SIG-M5 treated with dmso at 0.1 percent for 504 hours (cell line): ENCODE data around the gene THRA.
"Not testable (repeated sequence)": the region's sequence is repeated elsewhere in the genome, so short reads cannot be mapped to it uniquely, and the experiment has no call there.

Experiments used
- DNase-seq: peaks from one replicate; lab custom pipeline; 2025; ENCODE audit not compliant: unreplicated experiment; lab: John Stamatoyannopoulos, UW

The THRA gene

DNA sequence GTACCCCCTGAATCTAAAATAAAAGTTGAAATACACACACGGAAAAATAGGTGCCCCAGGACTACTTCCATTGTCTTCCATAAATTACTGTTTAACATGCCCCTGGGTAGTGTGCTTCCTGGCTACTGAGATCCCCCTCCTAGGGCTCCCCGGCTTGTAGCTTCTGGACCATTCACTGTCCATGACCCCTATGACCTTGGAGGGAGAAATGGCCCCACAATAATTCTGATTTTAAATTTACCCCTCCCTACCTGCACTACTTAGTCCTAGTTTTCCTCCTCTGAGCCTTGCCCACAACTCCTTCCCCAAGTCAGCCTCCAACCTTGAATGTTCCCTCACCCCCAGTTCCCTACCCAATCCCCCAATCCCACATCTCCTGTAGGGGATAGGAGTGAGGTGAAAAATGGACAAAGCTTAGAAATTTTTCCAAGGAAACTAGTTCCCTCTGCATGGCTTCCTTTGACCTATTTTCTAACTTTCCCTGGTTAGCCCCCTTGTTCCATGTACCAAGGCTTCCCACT, 49.5 kb downstream of the THRA start:
- no peak for DNase-seq

DNA sequence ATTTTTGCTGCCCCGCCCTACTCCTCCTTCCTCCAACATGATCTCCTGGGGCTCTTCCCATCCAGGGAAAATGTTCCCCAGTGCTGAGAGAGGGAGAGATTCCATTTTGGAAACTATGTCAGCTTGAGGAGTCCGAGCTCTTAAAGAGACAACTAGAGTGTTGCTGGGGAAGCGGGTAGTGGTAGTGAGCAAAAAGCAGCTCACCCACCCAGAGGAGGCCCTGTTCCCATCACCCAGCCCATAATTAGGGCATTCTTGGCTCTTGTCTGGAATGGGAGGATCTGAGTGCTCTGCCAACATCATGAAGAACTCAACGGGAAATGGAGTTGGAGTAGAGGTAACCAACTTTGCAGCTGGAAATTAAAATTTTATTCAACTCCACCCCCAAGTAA, 49.9 kb downstream of the THRA start:
- DNase-seq, result no peak

DNA sequence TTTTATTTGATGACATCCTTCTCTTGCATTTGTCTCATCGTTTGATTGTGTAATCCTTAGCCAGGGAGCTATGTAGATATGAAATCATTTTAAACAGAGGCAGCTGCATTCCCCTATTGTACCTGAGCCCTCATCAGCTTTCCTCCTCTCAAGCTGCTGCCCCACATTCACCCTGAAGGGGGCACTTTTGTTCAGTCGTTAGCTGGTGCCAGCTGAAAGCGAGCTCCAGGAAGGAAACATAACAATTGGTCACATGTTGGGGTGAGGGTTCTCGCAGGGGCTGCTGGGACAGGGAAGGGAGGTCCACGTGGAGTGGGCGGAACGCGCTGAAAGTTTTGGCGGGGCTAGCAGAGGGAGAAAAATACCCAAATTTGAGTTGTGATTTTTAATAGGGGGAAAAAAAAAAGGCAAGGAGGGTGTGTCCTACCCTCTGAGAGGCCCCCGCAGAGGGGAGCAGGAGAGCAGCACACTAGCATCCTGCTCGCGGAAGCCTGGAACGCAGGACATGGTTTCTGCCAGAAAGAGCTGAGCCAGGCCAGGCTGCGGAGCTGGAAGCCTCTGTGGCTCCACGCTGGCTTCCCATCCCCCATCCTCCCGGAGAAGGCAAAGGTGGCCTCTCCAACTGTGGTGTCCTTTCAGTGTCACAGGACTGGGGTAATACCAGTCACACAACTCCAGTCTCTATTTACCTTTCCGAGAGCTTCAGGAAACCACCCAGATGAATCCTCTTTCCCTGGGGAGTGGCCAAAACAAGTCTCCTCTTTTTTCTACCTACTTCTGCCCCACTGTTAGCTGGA, 50.5 kb downstream of the THRA start:
- DNase-seq, result peak; percentile 98

DNA sequence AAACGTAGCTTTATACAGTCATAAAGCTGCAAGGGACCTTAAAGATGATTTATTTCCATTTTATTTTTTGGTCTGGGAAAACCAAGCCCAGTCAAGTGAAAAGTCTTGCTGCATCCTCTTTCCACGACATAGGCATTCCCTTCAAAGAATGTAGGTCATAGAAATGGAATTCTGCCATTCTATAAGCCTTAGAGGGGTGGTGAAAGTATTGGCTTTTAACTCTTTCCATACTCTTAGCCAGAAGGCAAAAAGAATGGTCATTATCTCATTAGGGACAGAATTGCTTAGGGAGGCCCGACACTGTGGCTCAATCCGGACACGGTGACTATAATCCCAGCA, 51.1 kb downstream of the THRA start:
- DNase-seq, result no peak

DNA sequence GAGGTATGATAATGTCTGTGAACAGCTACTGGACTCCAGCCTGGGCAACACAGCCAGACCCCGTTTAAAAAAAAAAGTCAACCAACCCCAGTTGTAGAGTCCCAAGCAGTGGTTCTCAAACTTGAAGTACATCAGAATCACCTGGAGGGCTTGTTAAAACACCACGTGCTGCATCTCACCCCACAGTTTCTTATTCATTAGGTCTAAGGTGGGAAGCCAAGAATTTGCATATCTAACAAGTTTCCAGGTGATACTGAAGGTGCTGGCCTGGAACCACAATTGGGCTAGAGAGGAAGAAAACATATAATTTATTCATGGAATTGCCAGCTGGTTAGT, 52.3 kb downstream of the THRA start:
- DNase-seq, result no peak

DNA sequence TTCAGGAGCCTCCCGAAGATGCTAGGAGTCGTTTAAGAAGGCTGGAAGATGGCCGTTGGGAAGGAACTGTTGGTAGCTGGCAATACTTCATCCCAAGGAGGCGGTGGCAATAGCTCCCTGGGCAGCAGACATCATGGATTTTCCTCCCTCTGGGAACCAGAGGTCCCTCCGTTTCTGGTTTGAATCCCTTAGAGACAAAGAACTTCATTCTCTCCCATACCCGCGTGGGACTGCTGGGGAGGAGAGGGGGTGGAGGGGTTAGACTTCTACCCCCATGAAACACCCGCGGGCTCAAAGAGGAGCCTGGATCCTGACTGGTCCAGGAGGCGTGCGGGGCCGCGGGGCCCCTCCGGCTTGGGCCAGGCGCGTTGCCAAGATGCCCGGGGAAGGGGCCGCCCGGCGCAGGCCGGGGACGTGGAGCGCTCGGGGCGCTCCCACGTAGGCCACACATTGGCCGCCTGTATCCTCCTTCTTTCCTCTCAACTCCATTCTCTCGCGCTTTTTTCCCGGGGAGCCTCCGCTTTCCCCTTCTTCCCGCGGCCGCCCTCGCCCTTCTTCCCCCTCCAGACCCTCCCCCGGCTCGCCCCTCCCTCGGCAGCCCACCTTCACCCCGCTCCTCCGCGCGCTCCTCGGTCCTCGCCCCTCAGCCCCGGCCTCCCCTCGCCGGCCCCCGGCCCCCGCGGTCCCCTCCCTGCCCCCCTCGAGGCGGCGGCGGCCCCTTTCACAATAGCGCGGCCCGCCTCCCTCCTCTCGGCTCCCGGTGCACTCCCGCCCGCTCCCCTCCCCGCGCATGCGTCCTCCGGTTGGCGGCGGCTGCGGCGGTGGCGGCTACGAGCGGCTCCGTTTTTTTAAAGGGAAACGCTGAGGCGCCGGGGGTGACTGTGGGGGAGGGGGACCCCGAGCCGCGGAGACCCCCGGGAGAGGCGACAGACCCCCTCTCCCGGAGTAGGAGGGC, 58.7 kb downstream of the THRA start, which contains the start of gene MSL1:
MSL1 (plus strand) TSS at position 791 of the 955 bp plus-strand sequence. CDS start 642 bp downstream, outside the sequence.
- DNase-seq, result peak; percentile 67

DNA sequence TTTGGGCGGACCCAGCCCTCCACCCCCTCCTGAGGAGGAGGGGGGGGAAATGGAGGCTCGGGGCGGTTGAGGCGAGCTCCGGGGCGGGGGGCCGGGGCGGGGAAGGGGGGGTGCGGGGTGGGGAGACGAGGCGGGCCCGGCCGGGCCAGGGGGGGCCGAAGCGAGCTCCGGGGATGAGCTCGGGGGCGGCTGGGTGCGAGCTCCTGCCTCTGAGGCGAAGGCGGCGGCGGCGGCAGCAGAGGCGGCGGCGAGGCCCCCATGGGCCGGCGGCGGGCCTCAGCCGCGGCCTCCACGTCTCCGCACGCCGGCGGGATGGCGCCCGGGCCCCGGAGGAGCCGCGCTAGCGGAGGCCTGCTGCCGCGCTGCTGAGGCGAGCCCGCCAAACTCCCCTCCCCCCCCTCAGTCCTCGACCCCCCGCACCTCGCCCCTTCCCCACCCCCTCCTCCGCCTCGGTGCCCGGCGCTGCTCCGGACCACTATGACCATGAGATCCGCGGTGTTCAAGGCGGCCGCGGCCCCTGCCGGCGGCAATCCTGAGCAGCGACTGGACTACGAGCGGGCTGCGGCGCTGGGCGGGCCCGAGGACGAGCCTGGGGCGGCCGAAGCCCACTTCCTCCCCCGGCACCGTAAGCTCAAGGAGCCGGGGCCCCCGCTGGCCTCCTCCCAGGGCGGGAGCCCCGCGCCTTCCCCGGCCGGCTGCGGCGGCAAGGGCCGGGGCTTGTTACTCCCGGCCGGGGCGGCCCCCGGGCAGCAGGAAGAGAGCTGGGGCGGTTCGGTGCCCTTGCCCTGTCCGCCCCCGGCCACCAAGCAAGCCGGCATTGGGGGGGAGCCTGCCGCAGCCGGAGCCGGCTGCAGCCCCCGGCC, 59.6 kb downstream of the THRA start:
- peak; percentile 57 for DNase-seq

DNA sequence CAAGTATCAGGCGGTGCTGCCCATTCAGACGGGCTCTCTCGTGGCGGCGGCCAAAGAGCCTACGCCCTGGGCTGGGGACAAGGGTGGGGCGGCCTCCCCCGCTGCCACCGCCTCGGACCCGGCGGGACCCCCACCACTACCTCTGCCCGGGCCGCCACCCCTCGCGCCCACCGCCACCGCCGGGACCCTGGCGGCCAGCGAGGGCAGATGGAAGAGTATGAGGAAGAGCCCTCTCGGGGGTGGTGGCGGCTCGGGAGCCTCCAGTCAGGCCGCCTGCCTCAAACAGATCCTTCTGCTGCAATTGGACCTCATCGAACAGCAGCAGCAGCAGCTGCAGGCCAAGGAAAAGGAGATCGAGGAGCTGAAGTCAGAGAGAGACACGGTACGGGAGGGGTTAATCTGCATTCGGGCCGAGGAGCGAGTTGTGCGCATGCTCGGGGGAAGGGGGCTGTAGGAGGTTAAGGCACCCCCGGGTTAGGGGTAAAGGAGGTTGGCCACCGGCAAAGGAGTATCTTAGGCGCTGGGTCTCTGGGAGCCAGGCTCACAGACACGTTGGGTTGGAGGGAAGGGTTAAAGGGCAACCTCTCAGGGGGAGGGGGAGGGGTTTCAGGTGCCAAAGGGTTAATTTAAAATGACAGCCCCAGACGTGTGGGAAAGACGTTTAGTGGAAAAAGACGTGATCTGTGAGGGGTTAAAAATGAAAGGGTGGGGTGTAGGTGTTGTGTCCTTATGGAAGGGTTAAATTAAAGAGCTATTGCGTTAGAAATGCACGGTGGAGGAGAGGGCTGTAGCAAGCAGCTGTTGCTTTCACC, 60.4 kb downstream of the THRA start:
- DNase-seq, result peak; percentile 59

DNA sequence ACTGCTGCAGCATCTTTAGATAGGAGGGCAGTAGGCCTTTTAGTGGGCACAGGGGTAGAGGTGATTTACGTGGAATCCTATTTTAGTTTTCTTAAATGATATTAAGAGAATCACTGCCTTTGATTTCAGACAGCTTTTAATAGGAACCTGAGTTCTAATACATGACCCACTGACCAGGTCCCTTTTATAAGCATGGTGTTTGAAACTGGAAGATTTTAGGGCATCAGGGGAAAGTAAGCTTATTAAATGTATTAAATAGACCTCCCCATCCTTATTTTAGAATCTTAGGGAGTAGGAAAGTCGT, 61.0 kb downstream of the THRA start:
- no peak for DNase-seq

DNA sequence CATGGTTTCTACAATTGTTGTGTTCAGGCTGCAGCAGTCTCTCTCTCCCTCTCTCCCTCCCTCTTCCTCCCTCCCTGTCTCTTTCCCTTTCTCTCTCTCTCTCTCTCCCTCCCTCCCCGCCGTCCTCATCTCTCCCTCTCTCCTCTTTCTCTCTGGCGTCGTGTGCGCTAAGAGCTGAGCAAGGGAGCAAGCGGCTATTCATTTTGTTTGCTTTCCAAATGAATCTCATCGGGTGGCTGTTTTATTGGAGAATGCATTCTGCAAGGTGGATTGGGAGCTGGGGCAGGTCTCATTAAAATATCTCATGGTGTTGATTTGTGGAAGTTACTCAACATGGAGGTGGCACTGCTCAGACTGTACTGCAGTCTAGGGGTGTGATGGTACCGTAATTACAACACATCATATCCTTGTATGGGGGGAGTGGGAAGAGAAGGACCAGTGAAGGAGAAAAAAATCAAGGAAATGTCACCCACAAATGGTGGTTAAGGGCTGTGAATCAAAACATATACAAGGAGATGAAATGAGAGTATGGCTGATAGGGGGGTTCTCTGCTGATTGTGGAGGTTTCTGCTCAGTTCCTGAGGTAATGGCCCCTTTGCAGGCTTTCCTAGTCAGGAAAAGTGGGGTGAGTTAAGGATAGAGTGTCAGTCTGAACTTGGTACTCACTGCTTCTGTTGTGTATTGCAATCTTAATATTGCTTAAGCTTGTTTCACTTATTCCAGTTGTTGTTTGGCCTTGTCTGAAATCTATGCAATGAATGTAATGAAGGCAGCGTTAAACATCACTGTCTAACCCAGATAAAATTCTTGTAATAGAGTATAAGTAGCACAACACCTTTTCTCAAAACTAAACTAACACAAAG, 61.7 kb downstream of the THRA start:
- peak; percentile 59 for DNase-seq

DNA sequence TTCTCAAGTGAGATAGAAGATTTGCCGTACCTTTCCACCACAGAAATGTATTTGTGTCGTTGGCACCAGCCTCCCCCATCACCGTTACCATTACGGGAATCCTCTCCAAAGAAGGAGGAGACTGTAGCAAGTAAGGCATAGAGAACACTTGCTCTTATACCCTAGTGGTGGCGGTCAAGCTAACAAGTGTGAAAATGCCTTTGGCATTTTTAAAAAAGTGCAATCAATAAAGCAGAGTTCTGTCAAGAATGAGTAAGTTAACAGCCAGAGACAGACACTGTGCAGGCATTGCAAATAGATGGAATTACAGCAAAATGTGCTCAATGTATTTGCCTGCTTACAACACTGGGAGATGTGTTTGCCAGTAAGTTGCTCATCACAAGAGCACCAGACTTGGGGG, 66.7 kb downstream of the THRA start:
- no peak for DNase-seq

DNA sequence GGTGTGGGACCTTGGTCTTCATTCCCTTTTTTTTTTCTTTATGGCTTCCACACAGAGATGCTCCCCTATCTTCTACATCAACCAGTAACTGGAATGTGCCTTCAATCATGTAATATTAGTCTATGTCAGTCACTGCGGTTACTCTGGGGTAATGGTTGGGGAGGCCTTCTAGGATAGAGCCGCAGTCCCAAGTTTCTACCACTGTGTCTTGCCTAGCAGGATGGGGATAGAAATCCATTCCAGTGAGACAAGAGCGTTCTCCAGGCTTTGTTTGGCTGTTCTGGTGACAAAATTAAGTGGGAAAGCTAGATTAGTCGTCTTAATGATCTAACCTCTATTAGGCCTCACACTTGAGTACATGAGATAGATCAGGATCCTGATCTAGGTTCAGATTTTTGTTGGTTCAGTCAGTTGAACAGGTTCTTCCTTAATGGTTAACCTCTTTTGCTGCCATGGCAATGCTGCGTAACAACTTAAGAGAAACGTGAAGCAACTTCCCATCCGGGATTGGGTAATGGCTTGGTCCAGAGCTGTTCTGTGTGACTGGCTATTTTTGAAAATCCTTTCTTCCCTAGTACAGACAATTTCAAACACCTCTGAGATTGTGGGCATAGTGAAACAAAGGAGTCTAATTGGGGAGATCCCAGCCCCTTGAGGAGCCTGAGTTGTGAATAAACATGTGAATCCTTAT, 67.7 kb downstream of the THRA start:
- peak; percentile 93 for DNase-seq

DNA sequence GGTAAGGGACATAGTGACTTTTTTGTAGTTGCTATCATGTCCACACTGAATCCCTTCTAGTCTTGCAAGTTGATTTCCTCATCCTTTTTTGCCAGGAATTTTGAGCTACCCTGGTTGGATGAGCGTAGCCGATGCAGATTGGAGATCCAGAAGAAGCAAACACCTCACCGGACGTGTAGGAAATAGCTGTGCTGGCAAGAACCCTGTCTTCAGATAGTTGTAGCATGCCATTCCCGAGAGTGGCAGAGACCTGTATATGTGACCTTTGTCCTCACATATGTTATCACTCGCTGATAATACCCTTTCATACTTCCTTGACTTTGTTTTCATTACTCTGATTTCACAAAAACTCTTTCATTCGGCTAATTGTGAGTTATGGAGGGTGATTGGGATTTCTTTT, 71.4 kb downstream of the THRA start:
- no peak for DNase-seq

DNA sequence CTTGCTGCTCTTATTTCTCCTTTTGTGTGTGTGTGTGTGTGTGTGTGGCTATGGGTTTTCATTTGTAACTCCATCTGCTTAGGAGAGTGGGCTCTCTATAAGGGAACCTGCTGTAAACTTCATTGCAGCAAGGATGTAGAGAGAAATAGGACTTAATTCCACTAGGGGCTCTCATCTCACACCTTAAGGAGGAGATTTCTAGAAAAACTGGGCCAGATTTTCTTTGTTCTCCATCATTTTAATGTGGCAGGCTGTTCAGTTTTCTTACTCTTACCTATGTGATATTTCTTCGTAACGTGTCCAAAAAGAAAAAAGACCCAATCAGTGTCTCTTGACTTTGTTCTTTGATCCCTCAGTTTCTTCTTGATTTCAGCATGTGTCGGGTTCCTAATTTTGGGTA, 73.1 kb downstream of the THRA start:
- DNase-seq, result no peak

DNA sequence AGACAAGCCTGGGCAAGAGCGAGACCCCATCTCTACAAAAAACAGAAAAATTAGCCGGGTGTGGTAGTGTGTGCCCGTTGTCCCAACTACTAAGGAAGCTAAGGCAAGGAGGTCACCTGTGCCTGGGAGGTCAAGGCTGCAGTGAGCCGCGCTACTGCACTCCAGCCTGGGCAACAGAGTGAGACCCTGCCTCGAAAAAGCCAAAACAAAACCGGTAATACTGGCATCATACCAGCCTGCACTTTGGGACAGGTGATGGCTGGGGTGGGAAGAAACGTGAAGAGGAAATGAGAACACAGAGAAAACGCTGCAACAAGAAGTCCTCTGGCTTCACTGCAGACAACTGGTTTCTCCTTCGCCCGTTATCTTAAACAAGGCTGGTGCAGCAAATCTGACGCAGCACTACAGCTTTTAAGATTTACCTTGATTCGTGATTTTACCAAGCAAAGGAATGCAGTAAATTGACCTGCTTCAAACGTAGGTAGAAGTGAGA, 76.8 kb downstream of the THRA start:
- peak; percentile 50 for DNase-seq

DNA sequence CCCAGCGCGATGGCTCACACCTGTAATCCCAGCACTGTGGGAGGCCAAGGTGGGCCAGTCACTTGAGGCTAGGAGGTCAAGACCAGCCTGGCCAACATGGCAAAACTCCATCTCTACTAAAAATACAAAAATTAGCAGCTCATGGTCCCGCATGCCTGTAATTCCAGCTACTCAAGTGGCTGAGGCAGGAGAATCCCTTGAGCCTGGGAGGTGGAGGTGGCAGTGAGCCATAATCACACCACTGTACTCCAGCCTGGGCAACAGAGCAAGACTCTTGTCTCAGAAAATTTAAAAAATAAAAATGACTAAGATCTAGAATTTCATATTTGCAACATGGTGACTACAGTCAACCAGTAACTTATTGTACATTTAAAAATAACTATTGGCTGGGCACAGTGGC, 80.4 kb downstream of the THRA start:
- not testable (repeated sequence) for DNase-seq
